GM19324 (cell line): Measurements from ENCODE around the gene PPP6R2.

Experiments used
- ATAC-seq: cut with Tn5 transposase; IDR thresholded peaks from one replicate; pipeline ENCODE4 v1.9.1; 2021; ENCODE audit warnings: mild to moderate bottlenecking, moderate library complexity; ENCODE audit not compliant: unreplicated experiment, low FRiP score

Gene PPP6R2

GRCh38 chr22:50459496-50460140, 116.5 kb downstream of the PPP6R2 start:
- no peak for ATAC-seq

DNA sequence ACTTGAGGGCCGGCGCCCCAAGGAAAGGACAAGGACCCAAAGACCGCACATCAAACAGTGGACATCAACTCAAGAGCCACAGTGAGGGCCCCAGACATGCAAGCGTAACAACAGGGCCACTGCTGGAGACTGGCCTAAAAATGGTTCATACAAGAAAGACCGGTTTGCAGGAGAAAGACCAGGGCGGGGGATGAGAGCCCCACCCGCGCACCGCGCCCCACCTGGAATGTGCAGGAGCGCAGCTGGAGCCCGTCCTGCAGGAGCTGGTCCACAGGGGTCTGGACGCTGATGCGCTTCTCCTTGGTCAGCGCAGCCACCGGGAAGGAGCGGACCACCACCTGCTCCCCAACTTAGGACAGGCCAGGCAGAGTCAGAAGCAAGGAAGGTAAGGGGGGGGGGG, 117.8 kb downstream of the PPP6R2 start:
- no peak for ATAC-seq

DNA sequence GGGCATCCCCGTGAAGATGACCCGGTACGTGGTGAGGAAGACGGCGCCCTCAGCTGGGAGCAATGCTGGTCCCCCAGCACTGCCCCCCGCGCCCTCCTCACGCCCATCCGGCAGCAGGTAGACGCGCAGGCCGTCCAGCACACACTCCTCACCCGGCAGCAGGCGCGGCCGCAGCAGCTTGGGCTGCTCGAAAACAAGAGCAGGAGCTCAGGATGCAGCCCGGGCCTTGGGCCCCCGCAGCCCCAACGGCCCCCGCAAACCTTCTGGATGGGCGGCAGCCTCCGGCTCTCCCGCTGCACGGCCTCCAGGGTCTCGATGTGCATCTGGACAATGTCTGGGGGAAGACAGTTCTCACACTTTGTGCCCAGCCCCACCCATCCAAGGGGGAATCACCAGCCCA, 118.4 kb downstream of the PPP6R2 start:
- ATAC-seq, result no peak

GRCh38 chr22:50461979-50462540, 118.9 kb downstream of the PPP6R2 start:
- no peak for ATAC-seq

GRCh38 chr22:50463188-50463900, 120.2 kb downstream of the PPP6R2 start:
- no peak for ATAC-seq

- no peak for ATAC-seq
These were observed 121.3 kb downstream of the PPP6R2 start for GRCh38 chr22:50464451-50464850.

DNA sequence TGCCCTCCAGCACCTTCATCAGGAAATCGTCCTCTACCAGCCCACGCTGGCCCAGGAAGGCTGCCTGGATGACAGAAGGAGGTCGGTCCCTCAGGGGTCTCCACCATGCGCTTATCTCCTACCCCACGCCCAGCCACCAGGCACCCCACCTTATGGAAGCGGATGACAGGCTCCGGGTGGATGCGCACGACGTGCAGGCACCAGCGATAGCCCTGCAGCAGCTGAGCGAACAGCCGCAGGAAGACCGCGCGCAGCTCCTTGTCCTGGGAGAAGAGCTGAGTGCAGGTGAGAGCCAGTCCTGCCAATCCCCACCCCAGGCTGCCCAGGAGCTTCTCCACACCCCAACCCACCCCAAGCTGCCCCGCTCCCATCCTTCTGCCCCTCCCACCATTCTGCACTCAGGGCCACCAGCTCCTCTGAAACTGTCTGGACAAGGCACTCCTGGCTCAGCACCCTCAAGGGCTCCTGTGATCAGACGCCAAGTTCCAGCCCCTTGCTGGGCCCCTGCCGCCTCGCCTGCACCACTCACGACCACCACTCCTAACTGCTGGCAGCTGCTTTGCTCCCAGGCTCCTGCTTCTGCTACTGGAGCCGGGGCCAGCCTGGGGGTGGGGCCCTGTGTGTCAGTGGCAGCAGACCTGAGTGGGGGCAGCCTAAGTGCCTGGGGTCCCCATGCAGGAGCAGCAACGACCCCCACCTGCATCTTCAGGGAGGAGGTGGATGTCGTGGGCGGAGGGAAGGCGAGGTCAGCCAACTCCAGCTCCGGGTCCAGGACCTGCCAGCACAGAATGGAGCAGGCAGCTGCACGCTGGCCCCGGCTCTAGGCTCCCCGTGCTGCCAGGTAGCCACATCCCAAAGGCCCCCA, 122.2 kb downstream of the PPP6R2 start:
- no peak for ATAC-seq

DNA sequence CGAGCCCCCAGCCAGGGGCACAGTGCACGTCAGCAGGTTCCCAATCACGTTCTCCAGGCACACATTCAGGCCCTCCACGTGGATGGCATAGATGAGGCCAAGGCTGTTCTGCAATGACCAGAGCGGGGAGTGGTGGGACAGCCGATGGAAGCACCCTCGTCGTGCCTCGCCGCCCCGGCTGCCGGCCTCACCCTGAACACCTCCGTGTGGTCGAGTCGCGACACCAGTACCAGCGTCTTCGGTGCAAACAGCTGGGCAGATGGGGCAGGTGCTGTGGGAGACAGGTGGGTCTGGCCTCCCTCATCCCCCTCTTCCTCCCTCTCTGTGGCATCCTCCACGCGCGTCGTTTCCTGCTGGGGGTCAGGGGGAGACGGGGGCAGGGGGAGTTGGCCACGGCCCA, 124.2 kb downstream of the PPP6R2 start:
- ATAC-seq, result no peak

GRCh38 chr22:50467773-50468440, 124.8 kb downstream of the PPP6R2 start:
- no peak for ATAC-seq

- no peak for ATAC-seq
These were observed 125.5 kb downstream of the PPP6R2 start for GRCh38 chr22:50468626-50469025.

- ATAC-seq, result peak; percentile 58
These were observed 126.5 kb downstream of the PPP6R2 start for GRCh38 chr22:50469377-50470305.

DNA sequence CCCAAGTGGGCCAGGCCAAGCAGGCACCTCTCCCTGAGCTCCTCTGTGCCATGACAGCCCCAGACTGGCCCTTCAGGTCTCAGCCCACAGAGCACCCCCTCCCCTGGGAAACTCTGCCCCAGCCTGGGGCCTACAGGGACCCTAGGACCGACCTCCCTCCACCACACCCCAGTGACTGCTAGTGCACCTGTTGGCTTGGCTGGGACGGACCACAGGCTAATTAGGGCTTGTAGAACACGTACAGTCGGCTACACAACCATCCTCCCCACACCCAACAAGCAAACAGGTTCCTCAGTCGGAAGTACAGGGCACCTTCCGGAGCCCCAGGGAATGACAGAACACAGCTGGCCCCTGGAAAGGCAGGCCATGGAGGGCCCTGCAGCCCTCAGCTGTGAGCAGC, 127.4 kb downstream of the PPP6R2 start:
- no peak for ATAC-seq

- no peak for ATAC-seq
These were observed 128.2 kb downstream of the PPP6R2 start for GRCh38 chr22:50471197-50471847.

GRCh38 chr22:50471962-50472361, 128.8 kb downstream of the PPP6R2 start:
- ATAC-seq, result no peak

DNA sequence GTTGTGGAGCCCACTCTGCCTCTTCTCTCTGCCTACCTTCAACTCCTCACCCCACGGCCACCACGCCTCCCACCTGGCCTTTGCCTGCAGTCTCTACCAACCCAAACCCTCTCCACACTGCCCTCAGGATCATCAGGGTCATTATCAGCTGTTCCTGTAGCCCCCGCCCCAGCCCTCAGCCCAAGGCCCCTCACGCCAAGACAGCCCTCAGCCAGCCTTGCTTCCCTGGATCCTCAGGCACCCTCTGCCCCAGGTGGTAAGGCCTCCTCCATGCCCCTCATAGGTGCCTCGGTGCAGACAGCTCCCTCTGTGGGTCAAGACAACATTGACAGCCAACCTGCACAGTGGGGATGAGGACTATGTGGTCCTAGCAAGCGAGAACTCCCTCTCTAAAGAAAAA, 130.0 kb downstream of the PPP6R2 start:
- ATAC-seq, result no peak

- ATAC-seq, result no peak
These were observed 130.9 kb downstream of the PPP6R2 start for GRCh38 chr22:50473855-50474671.

DNA sequence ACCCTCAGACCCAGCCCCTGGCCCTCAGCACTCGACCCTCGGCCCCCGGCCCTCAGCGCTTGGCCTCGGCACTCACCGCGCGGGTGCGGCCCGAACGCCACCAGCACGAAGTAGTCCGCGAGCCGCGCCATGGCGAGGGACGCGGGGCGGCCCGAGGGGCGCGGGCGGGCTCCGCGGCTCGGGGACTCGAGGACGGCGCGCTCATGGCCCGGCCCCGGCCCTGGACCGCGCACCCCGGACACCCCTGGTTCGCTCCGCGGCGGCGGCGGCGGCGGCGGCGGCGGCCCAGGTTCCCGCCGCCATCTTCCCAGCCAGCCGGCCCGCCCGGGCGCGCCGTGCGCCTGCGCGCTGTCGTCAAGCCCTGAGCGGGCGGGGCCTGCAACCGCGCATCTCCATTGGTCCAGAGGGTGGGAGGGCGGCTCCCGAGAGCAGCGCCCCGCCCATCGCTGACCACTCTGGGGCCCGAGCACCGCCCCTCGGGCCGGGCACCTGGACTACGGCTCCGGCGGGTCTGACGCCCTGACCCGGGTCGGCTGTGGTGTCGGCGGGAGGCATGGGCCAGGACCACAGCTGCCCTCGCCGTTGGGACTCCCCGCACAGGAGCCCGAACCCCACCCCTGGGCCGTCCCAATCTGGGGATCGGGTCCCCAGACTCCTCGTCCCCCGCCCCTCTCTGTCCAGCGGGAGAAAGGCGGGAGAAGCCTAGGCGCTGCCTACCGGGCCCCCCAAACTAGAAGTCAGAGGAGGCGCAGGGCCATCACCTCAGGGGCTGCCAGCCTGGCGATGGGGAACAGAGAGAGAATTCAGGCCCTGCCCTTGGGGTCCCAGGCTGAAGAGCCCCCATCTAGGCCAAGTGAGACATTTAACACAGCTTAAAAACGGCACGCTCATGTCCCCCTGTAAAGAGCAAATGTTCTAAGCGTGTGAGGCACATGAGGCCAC, 131.9 kb downstream of the PPP6R2 start, which contains the start of gene SBF1:
TSS of gene SBF1 (minus strand) at position 326 of the 942 bp plus-strand sequence. CDS start at position 131, 195 bp downstream.
- ATAC-seq, result peak; percentile 81
